ENCODE measurements around the gene ARRB2. TPM values are rescaled to one million over a fixed set of nuclear protein-coding genes. Genes with fewer than 3 reads are reported as not detected.
"Not testable (repeated sequence)": the region's sequence is repeated elsewhere in the genome, so short reads cannot be mapped to it uniquely, and the experiment has no call there.

ARRB2 gene
- total RNA-seq, 1 experiment from 2014 or later, result 82.2 TPM

DNA sequence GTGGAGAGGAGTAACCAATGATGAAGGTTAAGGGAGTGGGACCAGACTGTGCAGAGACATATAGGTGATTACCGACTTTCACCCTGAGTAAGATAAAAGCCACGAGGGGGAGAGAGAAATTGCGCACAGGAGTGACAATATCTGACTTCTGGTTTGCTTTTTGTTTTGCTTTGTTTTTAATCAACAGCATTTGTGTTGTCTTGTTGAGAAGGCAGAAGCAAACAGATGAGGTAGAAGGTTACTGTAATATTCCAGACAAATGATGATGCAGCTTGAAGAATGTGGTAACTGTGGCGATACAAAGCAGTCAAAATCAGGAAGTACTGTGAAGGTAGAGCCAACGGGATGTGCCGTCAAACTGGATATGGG lies 14.0 kb upstream of the ARRB2 start:
- no peak overlapping the region for H3K4me3 ChIP-seq (ENCODE audit: low read depth, low read length, poor library complexity, severe bottlenecking)
- no peaks in the 10 kb centered on the region for H3K27me3 ChIP-seq (replicated peaks; ENCODE audit: insufficient read depth, low read depth, low read length, poor library complexity)
- no peak for TF ChIP-seq CTCF (conservative IDR thresholded peaks at IDR 0.05; ENCODE audit: low read depth, low read length)
- TF ChIP-seq EZH2 (IDR thresholded peaks at IDR 0.05; ENCODE audit: borderline replicate concordance, low read depth, low read length, poor library complexity, severe bottlenecking), result no peak
- H3K27ac ChIP-seq (ENCODE audit: low read depth, low read length, poor library complexity, severe bottlenecking), result no peak overlapping the region
- BruUV-seq (replicated peaks), result no TSS peak
- intact Hi-C loops (cut with micrococcal nuclease; ENCODE audit: unreplicated experiment), result no loop called here
- H3K36me3 ChIP-seq (ENCODE audit: insufficient read depth, low read length, poor library complexity, severe bottlenecking), result peaks cover 16% of the 10 kb centered on the region
- ChIA-PET CTCF (no interaction called here), POLR2A (ENCODE audit: low non-redundant PET) (no interaction called here)
- H3K9me3 ChIP-seq (ENCODE audit: low read depth, low read length, poor library complexity, severe bottlenecking), result no peaks in the 10 kb centered on the region
- no peaks in the 10 kb centered on the region for H3K4me1 ChIP-seq (ENCODE audit: insufficient read depth, low read length, poor library complexity, severe bottlenecking)
- no peak for DNase-seq (ENCODE audit: low spot score)

DNA sequence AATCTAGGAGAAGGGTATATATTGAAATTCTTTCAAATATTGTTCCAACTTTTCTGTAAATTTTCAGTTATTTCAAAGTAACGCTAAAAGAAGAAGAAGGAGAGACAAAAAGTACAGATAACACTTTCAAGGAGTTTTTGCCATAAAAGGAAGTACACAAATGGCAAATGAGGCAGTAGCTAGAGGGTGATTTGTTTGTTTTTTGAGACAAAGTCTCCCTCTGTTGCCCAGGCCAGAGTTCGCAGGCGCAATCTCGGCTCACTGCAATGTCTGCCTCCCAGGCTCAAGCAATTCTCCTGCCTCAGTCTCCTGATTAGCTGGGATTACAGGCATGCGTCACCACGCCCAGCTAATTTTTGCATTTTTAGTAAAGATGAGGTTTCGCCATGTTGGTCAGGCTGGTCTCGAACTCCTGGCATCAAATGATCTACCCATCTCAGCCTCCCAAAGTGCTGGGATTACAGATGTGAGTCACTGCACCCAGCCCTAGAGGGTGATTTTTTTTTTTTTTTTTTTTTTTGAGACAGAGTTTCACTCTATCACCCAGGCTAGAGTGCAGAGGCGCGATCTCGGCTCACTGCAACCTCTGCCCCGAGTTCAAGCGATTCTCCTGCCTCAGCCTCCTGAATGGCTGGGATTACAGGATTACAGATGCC lies 10.9 kb upstream of the ARRB2 start:
- POLR2A ChIA-PET (ENCODE audit: low non-redundant PET), result interaction anchor here (0.7 kb wide), 1 partner anchor 36 kb away, joined by 5 read pairs; no protein-coding TSS in a partner anchor
- H3K4me3 ChIP-seq (ENCODE audit: low read depth, low read length, poor library complexity, severe bottlenecking); H3K4me1 ChIP-seq (ENCODE audit: insufficient read depth, low read length, poor library complexity, severe bottlenecking); intact Hi-C loops (cut with micrococcal nuclease; ENCODE audit: unreplicated experiment); CTCF ChIA-PET; DNase-seq (ENCODE audit: low spot score); H3K27me3 ChIP-seq (replicated peaks; ENCODE audit: insufficient read depth, low read depth, low read length, poor library complexity); H3K27ac ChIP-seq (ENCODE audit: low read depth, low read length, poor library complexity, severe bottlenecking); H3K9me3 ChIP-seq (ENCODE audit: low read depth, low read length, poor library complexity, severe bottlenecking); H3K36me3 ChIP-seq (ENCODE audit: insufficient read depth, low read length, poor library complexity, severe bottlenecking); BruUV-seq (replicated peaks): not testable (repeated sequence)

DNA sequence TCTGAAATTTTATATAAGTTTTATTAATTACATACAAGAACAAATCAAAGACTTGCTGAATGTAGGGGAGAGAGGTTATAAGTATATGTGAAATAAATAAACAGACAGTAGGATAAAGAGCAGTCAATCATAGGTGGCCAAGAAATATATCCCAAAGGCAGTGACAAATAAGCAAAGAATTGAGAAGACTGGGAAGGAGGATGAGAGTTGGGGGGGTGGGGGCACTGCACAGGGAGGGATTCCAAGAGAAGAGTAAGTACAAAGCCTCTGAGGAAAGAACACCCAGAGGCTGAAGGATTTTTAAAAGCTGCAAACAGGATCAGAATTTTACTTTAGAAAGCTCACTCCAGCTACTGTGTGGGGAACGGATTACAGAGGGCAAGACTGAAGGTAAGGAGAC lies 9.3 kb upstream of the ARRB2 start:
- no peaks in the 10 kb centered on the region for H3K27me3 ChIP-seq (replicated peaks; ENCODE audit: insufficient read depth, low read depth, low read length, poor library complexity)
- no peak overlapping the region for H3K4me3 ChIP-seq (ENCODE audit: low read depth, low read length, poor library complexity, severe bottlenecking)
- no peak for DNase-seq (ENCODE audit: low spot score)
- H3K36me3 ChIP-seq (ENCODE audit: insufficient read depth, low read length, poor library complexity, severe bottlenecking), result peaks cover 4% of the 10 kb centered on the region
- no peak overlapping the region for H3K27ac ChIP-seq (ENCODE audit: low read depth, low read length, poor library complexity, severe bottlenecking)
- TF ChIP-seq EZH2 (IDR thresholded peaks at IDR 0.05; ENCODE audit: borderline replicate concordance, low read depth, low read length, poor library complexity, severe bottlenecking) (no peak), CTCF (conservative IDR thresholded peaks at IDR 0.05; ENCODE audit: low read depth, low read length) (no peak)
- ChIA-PET CTCF (interaction anchor here (0.6 kb wide), 1 partner anchor 96 kb away, joined by 6 read pairs; no protein-coding TSS in a partner anchor), POLR2A (ENCODE audit: low non-redundant PET) (no interaction called here)
- peaks cover 13% of the 10 kb centered on the region for H3K4me1 ChIP-seq (ENCODE audit: insufficient read depth, low read length, poor library complexity, severe bottlenecking)
- no peaks in the 10 kb centered on the region for H3K9me3 ChIP-seq (ENCODE audit: low read depth, low read length, poor library complexity, severe bottlenecking)
- intact Hi-C loops (cut with micrococcal nuclease; ENCODE audit: unreplicated experiment), result no loop called here
- BruUV-seq (replicated peaks), result no TSS peak

GRCh38 chr17:4703330-4703691 lies 7.1 kb upstream of the ARRB2 start:
- peaks cover 13% of the 10 kb centered on the region for H3K4me1 ChIP-seq (ENCODE audit: insufficient read depth, low read length, poor library complexity, severe bottlenecking)
- intact Hi-C loops (cut with micrococcal nuclease; ENCODE audit: unreplicated experiment), result no loop called here
- DNase-seq (ENCODE audit: low spot score), result no peak
- H3K27ac ChIP-seq (ENCODE audit: low read depth, low read length, poor library complexity, severe bottlenecking), result peak overlapping the region; percentile 89
- TF ChIP-seq EZH2 (IDR thresholded peaks at IDR 0.05; ENCODE audit: borderline replicate concordance, low read depth, low read length, poor library complexity, severe bottlenecking), result no peak
- POLR2A ChIA-PET (ENCODE audit: low non-redundant PET), result interaction anchor here (0.5 kb wide), 1 partner anchor 76 kb away, joined by 4 read pairs; no protein-coding TSS in a partner anchor
- no peaks in the 10 kb centered on the region for H3K36me3 ChIP-seq (ENCODE audit: insufficient read depth, low read length, poor library complexity, severe bottlenecking)
- H3K4me3 ChIP-seq (ENCODE audit: low read depth, low read length, poor library complexity, severe bottlenecking), result peak overlapping the region; percentile 100
- no TSS peak for BruUV-seq (replicated peaks)
- H3K27me3 ChIP-seq (replicated peaks; ENCODE audit: insufficient read depth, low read depth, low read length, poor library complexity), result no peaks in the 10 kb centered on the region
- CTCF ChIA-PET, result no interaction called here
- H3K9me3 ChIP-seq (ENCODE audit: low read depth, low read length, poor library complexity, severe bottlenecking), result no peaks in the 10 kb centered on the region

DNA sequence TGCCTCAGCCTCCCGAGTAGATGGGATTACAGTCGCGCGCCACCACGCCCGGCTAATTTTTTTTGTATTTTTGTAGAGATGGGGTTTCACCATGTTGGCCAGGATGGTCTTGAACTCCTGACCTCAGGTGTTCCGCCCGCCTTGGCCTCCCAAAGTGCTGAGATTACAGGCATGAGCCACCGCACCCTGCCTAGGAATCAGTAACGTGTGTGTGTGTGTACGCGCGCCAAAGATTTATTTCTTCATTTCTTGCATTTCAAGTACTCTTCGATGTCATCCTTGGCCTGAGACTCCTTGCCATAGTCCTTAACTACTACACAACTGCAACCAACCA lies 5.9 kb upstream of the ARRB2 start:
- intact Hi-C loops (cut with micrococcal nuclease; ENCODE audit: unreplicated experiment); POLR2A ChIA-PET (ENCODE audit: low non-redundant PET); H3K36me3 ChIP-seq (ENCODE audit: insufficient read depth, low read length, poor library complexity, severe bottlenecking); CTCF ChIA-PET; H3K9me3 ChIP-seq (ENCODE audit: low read depth, low read length, poor library complexity, severe bottlenecking); DNase-seq (ENCODE audit: low spot score); H3K27me3 ChIP-seq (replicated peaks; ENCODE audit: insufficient read depth, low read depth, low read length, poor library complexity): not testable (repeated sequence)
- peak overlapping the region; percentile 89 for H3K27ac ChIP-seq (ENCODE audit: low read depth, low read length, poor library complexity, severe bottlenecking)
- H3K4me1 ChIP-seq (ENCODE audit: insufficient read depth, low read length, poor library complexity, severe bottlenecking), result peaks cover 13% of the 10 kb centered on the region
- peak overlapping the region; percentile 100 for H3K4me3 ChIP-seq (ENCODE audit: low read depth, low read length, poor library complexity, severe bottlenecking)
- TSS peak; percentile 92 for BruUV-seq (replicated peaks)

Data from A673 (cell line).